Measurements from ENCODE around the gene EID2B. TPM values are rescaled to one million over a fixed set of nuclear protein-coding genes. Genes with fewer than 3 reads are reported as not detected.

Gene EID2B
- total RNA-seq, result 3.6 and 4.0 TPM in 2 replicates
- long read RNA-seq, partial matches to known transcripts, result 0 of 1 reads
- long read RNA-seq, other reads (novel, unspliced or antisense), result 0 of 1 reads

GRCh38 chr19:39532233-39533002 lies at the start of gene EID2B:
TSS of gene EID2B (minus strand) at chr19:39532852. CDS start at chr19:39532802, 50 bp downstream.
- H3K36me3 Mint-ChIP-seq (ENCODE audit: unreplicated experiment), result peaks cover 4% of the 10 kb centered on the region
- peak within 1 kb of the TSS; percentile 90 for H3K4me3 Mint-ChIP-seq (ENCODE audit: unreplicated experiment)
- no peaks in the 10 kb centered on the region for H3K27me3 Mint-ChIP-seq (ENCODE audit: unreplicated experiment)
- TF ChIP-seq CTCF (IDR thresholded peaks at IDR 0.05), result peak; percentile 94
- H3K9me3 Mint-ChIP-seq (ENCODE audit: unreplicated experiment), result no peaks in the 10 kb centered on the region
- peak; percentile 98 for DNase-seq (ENCODE audit: extremely low spot score, unreplicated experiment)
- H3K27ac Mint-ChIP-seq (ENCODE audit: unreplicated experiment), result peak within 1 kb of the TSS; percentile 86
- H3K4me1 Mint-ChIP-seq (ENCODE audit: unreplicated experiment), result peaks cover 18% of the 10 kb centered on the region

GRCh38 chr19:39582442-39582841 lies 49.8 kb upstream of the EID2B start:
- H3K27me3 Mint-ChIP-seq (ENCODE audit: unreplicated experiment), result no peaks in the 10 kb centered on the region
- no peak for TF ChIP-seq CTCF (IDR thresholded peaks at IDR 0.05)
- peaks cover 8% of the 10 kb centered on the region for H3K9me3 Mint-ChIP-seq (ENCODE audit: unreplicated experiment)
- no peak overlapping the region for H3K4me3 Mint-ChIP-seq (ENCODE audit: unreplicated experiment)
- H3K4me1 Mint-ChIP-seq (ENCODE audit: unreplicated experiment), result no peaks in the 10 kb centered on the region
- DNase-seq (ENCODE audit: extremely low spot score, unreplicated experiment), result no peak
- H3K36me3 Mint-ChIP-seq (ENCODE audit: unreplicated experiment), result no peaks in the 10 kb centered on the region
- no peak overlapping the region for H3K27ac Mint-ChIP-seq (ENCODE audit: unreplicated experiment)

GRCh38 chr19:39568604-39569003 lies 36.0 kb upstream of the EID2B start:
- peaks cover 14% of the 10 kb centered on the region for H3K9me3 Mint-ChIP-seq (ENCODE audit: unreplicated experiment)
- H3K4me1 Mint-ChIP-seq (ENCODE audit: unreplicated experiment), result no peaks in the 10 kb centered on the region
- H3K27me3 Mint-ChIP-seq (ENCODE audit: unreplicated experiment), result peaks cover 19% of the 10 kb centered on the region
- no peak overlapping the region for H3K4me3 Mint-ChIP-seq (ENCODE audit: unreplicated experiment)
- DNase-seq (ENCODE audit: extremely low spot score, unreplicated experiment), result no peak
- no peak overlapping the region for H3K27ac Mint-ChIP-seq (ENCODE audit: unreplicated experiment)
- no peak for TF ChIP-seq CTCF (IDR thresholded peaks at IDR 0.05)
- no peaks in the 10 kb centered on the region for H3K36me3 Mint-ChIP-seq (ENCODE audit: unreplicated experiment)

GRCh38 chr19:39566064-39566463 lies 33.4 kb upstream of the EID2B start:
- no peaks in the 10 kb centered on the region for H3K36me3 Mint-ChIP-seq (ENCODE audit: unreplicated experiment)
- peaks cover 27% of the 10 kb centered on the region for H3K27me3 Mint-ChIP-seq (ENCODE audit: unreplicated experiment)
- no peaks in the 10 kb centered on the region for H3K9me3 Mint-ChIP-seq (ENCODE audit: unreplicated experiment)
- no peak overlapping the region for H3K27ac Mint-ChIP-seq (ENCODE audit: unreplicated experiment)
- no peaks in the 10 kb centered on the region for H3K4me1 Mint-ChIP-seq (ENCODE audit: unreplicated experiment)
- no peak for TF ChIP-seq CTCF (IDR thresholded peaks at IDR 0.05)
- no peak overlapping the region for H3K4me3 Mint-ChIP-seq (ENCODE audit: unreplicated experiment)
- no peak for DNase-seq (ENCODE audit: extremely low spot score, unreplicated experiment)

- H3K27ac Mint-ChIP-seq (ENCODE audit: unreplicated experiment), result no peak overlapping the region
- no peak overlapping the region for H3K4me3 Mint-ChIP-seq (ENCODE audit: unreplicated experiment)
- H3K27me3 Mint-ChIP-seq (ENCODE audit: unreplicated experiment), result peaks cover 26% of the 10 kb centered on the region
- no peaks in the 10 kb centered on the region for H3K9me3 Mint-ChIP-seq (ENCODE audit: unreplicated experiment)
- H3K36me3 Mint-ChIP-seq (ENCODE audit: unreplicated experiment), result no peaks in the 10 kb centered on the region
- no peak for DNase-seq (ENCODE audit: extremely low spot score, unreplicated experiment)
- TF ChIP-seq CTCF (IDR thresholded peaks at IDR 0.05), result no peak
- peaks cover 2% of the 10 kb centered on the region for H3K4me1 Mint-ChIP-seq (ENCODE audit: unreplicated experiment)
These were observed 30.8 kb upstream of the EID2B start for GRCh38 chr19:39563408-39563807.
